HEK293 (cell line): ENCODE data around the gene SULT1A3.

ENCODE experiments used
- AEBP2 ChIP-seq: fragments of 450-650 bp; formaldehyde crosslinking; IDR thresholded peaks from 2 replicates; pipeline ENCODE4 v1.5.1; 2016; ENCODE audit warnings: missing biosample characterization, missing genetic modification characterization, borderline replicate concordance
- HOXA7 ChIP-seq: sonication (generic); formaldehyde crosslinking; IDR thresholded peaks from 2 replicates; pipeline ENCODE4 v1.8.1; 2022; ENCODE audit warnings: missing genetic modification reagents, borderline replicate concordance
- MEIS1 ChIP-seq: sonication (generic); formaldehyde crosslinking; IDR thresholded peaks from 2 replicates; pipeline ENCODE4 v1.8.1; 2022; ENCODE audit warnings: missing genetic modification reagents, mild to moderate bottlenecking, borderline replicate concordance
- PRDM2 ChIP-seq: fragments of 450-650 bp; formaldehyde crosslinking; IDR thresholded peaks from 2 replicates; pipeline ENCODE4 v1.5.1; 2016; ENCODE audit warnings: missing biosample characterization, missing genetic modification characterization, borderline replicate concordance
- SALL2 ChIP-seq: fragments of 450-650 bp; formaldehyde crosslinking; IDR thresholded peaks from 2 replicates; pipeline ENCODE4 v1.5.0; 2017; ENCODE audit warnings: missing biosample characterization, mild to moderate bottlenecking, missing genetic modification characterization, borderline replicate concordance
- TCF7L2 ChIP-seq: IDR thresholded peaks from 2 replicates; pipeline ENCODE4 v1.6.1; 2011; ENCODE audit warnings: low read depth, mild to moderate bottlenecking, inconsistent platforms, low read length, moderate library complexity, borderline replicate concordance
- ZBTB1 ChIP-seq: fragments of 450-650 bp; formaldehyde crosslinking; IDR thresholded peaks from 2 replicates; pipeline ENCODE4 v1.5.1; 2016; ENCODE audit warnings: missing biosample characterization, missing genetic modification characterization
- ZBTB21 ChIP-seq: fragments of 450-650 bp; formaldehyde crosslinking; IDR thresholded peaks from 2 replicates; pipeline ENCODE4 v1.5.1; 2017; ENCODE audit warnings: missing biosample characterization, missing genetic modification characterization
- ZBTB26 ChIP-seq: fragments of 450-650 bp; formaldehyde crosslinking; optimal IDR thresholded peaks from 2 replicates; pipeline ENCODE3; 2016; ENCODE audit warnings: missing biosample characterization, mild to moderate bottlenecking, missing genetic modification characterization
- ZBTB8A ChIP-seq: fragments of 450-650 bp; formaldehyde crosslinking; IDR thresholded peaks from 2 replicates; pipeline ENCODE4 v1.5.1; 2016; ENCODE audit warnings: missing biosample characterization, missing genetic modification characterization
- ZFP69B ChIP-seq: fragments of 450-650 bp; formaldehyde crosslinking; IDR thresholded peaks from 2 replicates; pipeline ENCODE4 v1.5.1; 2016; ENCODE audit warnings: missing biosample characterization, missing genetic modification characterization
- ZNF114 ChIP-seq: fragments of 450-650 bp; formaldehyde crosslinking; IDR thresholded peaks from 2 replicates; pipeline ENCODE4 v1.5.0; 2017; ENCODE audit warnings: missing biosample characterization, missing genetic modification characterization
- ZNF132 ChIP-seq: fragments of 450-650 bp; formaldehyde crosslinking; IDR thresholded peaks from 2 replicates; pipeline ENCODE4 v1.5.1; 2017; ENCODE audit warnings: missing biosample characterization, missing genetic modification characterization, borderline replicate concordance
- ZNF148 ChIP-seq: fragments of 450-650 bp; formaldehyde crosslinking; IDR thresholded peaks from 2 replicates; pipeline ENCODE4 v1.5.0; 2017; ENCODE audit warnings: missing biosample characterization, missing genetic modification characterization, borderline replicate concordance
- ZNF155 ChIP-seq: fragments of 450-650 bp; formaldehyde crosslinking; IDR thresholded peaks from 2 replicates; pipeline ENCODE4 v1.5.1; 2016; ENCODE audit warnings: missing biosample characterization, missing genetic modification characterization
- ZNF23 ChIP-seq: fragments of 450-650 bp; formaldehyde crosslinking; IDR thresholded peaks from 2 replicates; pipeline ENCODE4 v1.5.1; 2016; ENCODE audit warnings: missing biosample characterization, missing genetic modification characterization, borderline replicate concordance
- ZNF24 ChIP-seq: fragments of 450-650 bp; formaldehyde crosslinking; IDR thresholded peaks from 2 replicates; pipeline ENCODE4 v1.5.1; 2016; ENCODE audit warnings: missing biosample characterization, missing genetic modification characterization
- ZNF510 ChIP-seq: fragments of 450-650 bp; formaldehyde crosslinking; IDR thresholded peaks from 2 replicates; pipeline ENCODE4 v1.5.1; 2018; ENCODE audit warnings: mild to moderate bottlenecking, missing genetic modification characterization, missing biosample characterization; ENCODE audit not compliant: insufficient replicate concordance
- ZNF514 ChIP-seq: fragments of 450-650 bp; formaldehyde crosslinking; IDR thresholded peaks from 2 replicates; pipeline ENCODE4 v1.5.1; 2016; ENCODE audit warnings: missing biosample characterization, missing genetic modification characterization
- ZNF544 ChIP-seq: fragments of 450-650 bp; formaldehyde crosslinking; IDR thresholded peaks from 2 replicates; pipeline ENCODE4 v1.5.0; 2017; ENCODE audit warnings: missing biosample characterization, missing genetic modification characterization
- ZNF561 ChIP-seq: fragments of 450-650 bp; IDR thresholded peaks from 2 replicates; pipeline ENCODE4 v1.5.1; 2018; ENCODE audit warnings: missing biosample characterization, missing genetic modification characterization, borderline replicate concordance
- ZNF660 ChIP-seq: fragments of 450-650 bp; IDR thresholded peaks from 2 replicates; pipeline ENCODE4 v1.5.1; 2018; ENCODE audit warnings: missing biosample characterization, mild to moderate bottlenecking, missing genetic modification characterization
- TF ChIP-seq, protein P1 (sequence below): fragments of 450-650 bp; formaldehyde crosslinking; IDR thresholded peaks from 2 replicates; pipeline ENCODE4 v1.5.1; 2016; ENCODE audit warnings: missing biosample characterization, missing genetic modification characterization
- TF ChIP-seq, protein P2 (sequence below): fragments of 450-650 bp; formaldehyde crosslinking; IDR thresholded peaks from 2 replicates; pipeline ENCODE4 v1.5.1; 2016; ENCODE audit warnings: missing biosample characterization, missing genetic modification characterization

The SULT1A3 gene

DNA sequence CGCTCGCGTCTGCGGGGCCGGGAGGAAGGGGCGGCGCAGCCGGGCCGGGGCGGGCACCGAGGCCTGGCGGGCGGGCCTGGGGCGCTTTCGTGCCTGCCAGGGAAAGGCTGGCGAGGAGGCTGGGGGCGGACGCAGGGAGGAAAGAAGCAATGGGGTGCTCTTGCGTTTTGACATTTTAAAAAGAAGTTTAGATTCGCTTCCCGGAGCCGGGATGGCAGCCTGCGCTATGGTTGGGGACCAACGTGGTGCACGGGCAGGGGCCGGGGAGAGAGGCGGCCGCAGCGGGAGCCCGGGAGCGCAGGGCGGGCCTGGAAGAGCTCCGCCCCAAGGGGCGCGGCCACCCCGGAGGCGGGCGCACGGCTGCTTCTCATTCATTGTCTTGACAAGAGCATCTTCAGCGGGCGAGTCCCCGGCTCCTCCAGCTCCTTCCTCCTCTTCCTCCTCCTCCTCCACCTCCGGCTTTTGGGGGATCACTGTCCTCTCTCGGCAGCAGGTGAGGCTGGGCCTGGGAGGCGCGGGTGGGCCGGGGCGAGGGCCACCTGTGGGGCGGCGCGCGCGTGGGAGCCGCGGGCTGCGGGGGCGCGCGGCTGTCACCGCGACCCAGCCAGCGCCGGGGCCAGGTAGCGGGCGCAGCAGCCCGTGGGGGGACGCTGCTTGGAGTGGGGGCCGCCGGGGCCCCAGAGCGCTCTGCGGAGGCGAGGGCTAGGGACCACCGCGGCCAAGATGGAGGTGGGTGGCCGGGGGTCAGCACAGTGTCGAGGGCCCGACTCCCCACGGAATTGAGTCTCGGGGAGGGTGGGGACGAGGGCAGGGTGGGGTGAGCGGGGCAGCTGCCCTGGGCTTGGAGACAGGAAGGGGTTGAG is 15.6 kb upstream of the SULT1A3 start, which contains the start of gene CORO1A (continued):
- TF ChIP-seq ZNF148 (tag by site-specific recombination) (no peak), ZNF132 (no peak), ZNF114 (tag by site-specific recombination) (no peak), ZNF155 (tag by site-specific recombination) (no peak), ZBTB1 (no peak), ZNF23 (tag by site-specific recombination) (no peak), TCF7L2 (no peak), ZNF561 (tag by site-specific recombination) (peak; percentile 81; the same call in 1 of the 2 replicates), ZNF514 (tag by site-specific recombination) (no peak), ZBTB8A (tag by site-specific recombination) (peak; percentile 79), SALL2 (no peak), ZBTB26 (tag by site-specific recombination) (peak; percentile 85), HOXA7 (CRISPR knock-in tag) (no peak), MEIS1 (CRISPR knock-in tag) (no peak), AEBP2 (tag by site-specific recombination) (no peak), ZFP69B (tag by site-specific recombination) (no peak), ZBTB21 (no peak), ZNF660 (peak; percentile 54; the same call in 1 of the 2 replicates), PRDM2 (tag by site-specific recombination) (no peak), ZNF24 (tag by site-specific recombination) (no peak), ZNF510 (tag by site-specific recombination) (no peak), ZNF544 (tag by site-specific recombination) (no peak)
- TF ChIP-seq, protein P1, sequence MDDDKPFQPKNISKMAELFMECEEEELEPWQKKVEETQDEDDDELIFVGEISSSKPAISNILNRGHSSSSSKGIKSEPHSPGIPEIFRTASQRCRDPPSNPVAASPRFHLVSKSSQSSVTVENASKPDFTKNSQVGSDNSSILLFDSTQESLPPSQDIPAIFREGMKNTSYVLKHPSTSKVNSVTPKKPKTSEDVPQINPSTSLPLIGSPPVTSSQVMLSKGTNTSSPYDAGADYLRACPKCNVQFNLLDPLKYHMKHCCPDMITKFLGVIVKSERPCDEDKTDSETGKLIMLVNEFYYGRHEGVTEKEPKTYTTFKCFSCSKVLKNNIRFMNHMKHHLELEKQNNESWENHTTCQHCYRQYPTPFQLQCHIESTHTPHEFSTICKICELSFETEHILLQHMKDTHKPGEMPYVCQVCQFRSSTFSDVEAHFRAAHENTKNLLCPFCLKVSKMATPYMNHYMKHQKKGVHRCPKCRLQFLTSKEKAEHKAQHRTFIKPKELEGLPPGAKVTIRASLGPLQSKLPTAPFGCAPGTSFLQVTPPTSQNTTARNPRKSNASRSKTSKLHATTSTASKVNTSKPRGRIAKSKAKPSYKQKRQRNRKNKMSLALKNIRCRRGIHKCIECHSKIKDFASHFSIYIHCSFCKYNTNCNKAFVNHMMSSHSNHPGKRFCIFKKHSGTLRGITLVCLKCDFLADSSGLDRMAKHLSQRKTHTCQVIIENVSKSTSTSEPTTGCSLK (tag by site-specific recombination) = no peak
- TF ChIP-seq, protein P2, sequence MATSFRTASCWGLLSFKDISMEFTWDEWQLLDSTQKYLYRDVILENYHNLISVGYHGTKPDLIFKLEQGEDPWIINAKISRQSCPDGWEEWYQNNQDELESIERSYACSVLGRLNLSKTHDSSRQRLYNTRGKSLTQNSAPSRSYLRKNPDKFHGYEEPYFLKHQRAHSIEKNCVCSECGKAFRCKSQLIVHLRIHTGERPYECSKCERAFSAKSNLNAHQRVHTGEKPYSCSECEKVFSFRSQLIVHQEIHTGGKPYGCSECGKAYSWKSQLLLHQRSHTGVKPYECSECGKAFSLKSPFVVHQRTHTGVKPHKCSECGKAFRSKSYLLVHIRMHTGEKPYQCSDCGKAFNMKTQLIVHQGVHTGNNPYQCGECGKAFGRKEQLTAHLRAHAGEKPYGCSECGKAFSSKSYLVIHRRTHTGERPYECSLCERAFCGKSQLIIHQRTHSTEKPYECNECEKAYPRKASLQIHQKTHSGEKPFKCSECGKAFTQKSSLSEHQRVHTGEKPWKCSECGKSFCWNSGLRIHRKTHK (tag by site-specific recombination) = no peak
